Measurements from ENCODE around the gene ABLIM2.

Gene ABLIM2

GRCh38 chr4:8132947-8133705 lies 25.5 kb downstream of the ABLIM2 start:
- no peak for DNase-seq (ENCODE audit: extremely low read depth, low read depth)
- no peak for TF ChIP-seq CTCF (IDR thresholded peaks at IDR 0.05; ENCODE audit: low read depth, low read length)

- no peak for DNase-seq (ENCODE audit: extremely low read depth, low read depth)
- no peak for TF ChIP-seq CTCF (IDR thresholded peaks at IDR 0.05; ENCODE audit: low read depth, low read length)
These were observed 26.2 kb downstream of the ABLIM2 start for GRCh38 chr4:8132400-8132799.

- no peak for DNase-seq (ENCODE audit: extremely low read depth, low read depth)
- TF ChIP-seq CTCF (IDR thresholded peaks at IDR 0.05; ENCODE audit: low read depth, low read length), result no peak
These were observed 26.8 kb downstream of the ABLIM2 start for GRCh38 chr4:8131826-8132225.

GRCh38 chr4:8131210-8131609 lies 27.4 kb downstream of the ABLIM2 start:
- no peak for DNase-seq (ENCODE audit: extremely low read depth, low read depth)
- TF ChIP-seq CTCF (IDR thresholded peaks at IDR 0.05; ENCODE audit: low read depth, low read length), result no peak

GRCh38 chr4:8130346-8131066 lies 28.1 kb downstream of the ABLIM2 start:
- no peak for DNase-seq (ENCODE audit: extremely low read depth, low read depth)

GRCh38 chr4:8129785-8130184 lies 28.8 kb downstream of the ABLIM2 start:
- DNase-seq (ENCODE audit: extremely low read depth, low read depth), result no peak

More at GRCh38 chr4:8130346-8131066, 28.1 kb downstream of the ABLIM2 start:
- TF ChIP-seq CTCF (IDR thresholded peaks at IDR 0.05; ENCODE audit: low read depth, low read length), result no peak

More at GRCh38 chr4:8129785-8130184, 28.8 kb downstream of the ABLIM2 start:
- TF ChIP-seq CTCF (IDR thresholded peaks at IDR 0.05; ENCODE audit: low read depth, low read length), result no peak

Measured in AG09319 (cell line).